SK-N-SH (cell line): ENCODE data around the gene PLXNB3. TPM values are rescaled to one million over a fixed set of nuclear protein-coding genes. Genes with fewer than 3 reads are reported as not detected.

Source experiments
- CTCF ChIA-PET: fragments of 300-600, 350-600 bp; formaldehyde crosslinking; extraction: SDS; loops from one replicate; lab custom pipeline; 2021; lab: Yijun Ruan, JAX
- POLR2A ChIA-PET: fragments of 350-600 bp; sonication (Branson Sonifier 250); formaldehyde crosslinking; extraction: SDS; loops from one replicate; lab custom pipeline; 2020; ENCODE audit warnings: antibody characterized with exemption, inconsistent platforms; lab: Yijun Ruan, JAX
- DNase-seq: peaks from one replicate; pipeline ENCODE4 v3.0.0; 2012
- H2AFZ ChIP-seq: fragments of 200-600 bp; sonication (generic); 2 replicates; pipeline ENCODE4 v1.8.1; 2016; ENCODE audit warnings: antibody characterized with exemption, mild to moderate bottlenecking, low read depth
- H3F3A ChIP-seq: fragments of 200-600 bp; sonication (generic); replicated peaks from 2 replicates; pipeline ENCODE3; 2016; ENCODE audit warnings: antibody characterized with exemption, mild to moderate bottlenecking; ENCODE audit not compliant: insufficient read depth
- H3K27ac ChIP-seq, 2 experiments: fragments of 200-500 bp in 1 of 2; fragments of 200-600 bp in 1 of 2; sonication (Bioruptor generic) in 1 of 2; sonication (generic), shearing (Covaris generic) in 1 of 2; 2 replicates each; pipeline versions ENCODE4 v1.5.1 to v1.6.1; 2014 to 2016; ENCODE audit warnings: low read depth in 2 of 2, inconsistent platforms in 1 of 2, low read length in 1 of 2, mild to moderate bottlenecking in 1 of 2, mixed read lengths in 1 of 2
- H3K27me3 ChIP-seq: fragments of 200-600 bp; sonication (generic), shearing (Covaris generic); 2 replicates; pipeline ENCODE4 v1.6.1; 2016; ENCODE audit warnings: mixed run types; ENCODE audit not compliant: insufficient read depth
- H3K36me3 ChIP-seq, 2 experiments: fragments of 200-500 bp in 1 of 2; fragments of 200-600 bp in 1 of 2; sonication (Bioruptor generic) in 1 of 2; sonication (generic) in 1 of 2; replicated peaks in 1 of 2; 2 replicates each; pipeline versions ENCODE3 to v1.5.1; 2014 to 2016; ENCODE audit warnings: low read length in 1 of 2, mild to moderate bottlenecking in 1 of 2; ENCODE audit not compliant: insufficient read depth in 2 of 2, control insufficient read depth in 1 of 2
- H3K4me1 ChIP-seq, 2 experiments: fragments of 200-500 bp in 1 of 2; fragments of 200-600 bp in 1 of 2; sonication (Bioruptor generic) in 1 of 2; sonication (generic), shearing (Covaris generic) in 1 of 2; 2 replicates each; pipeline versions ENCODE4 v1.5.1 to v1.6.1; 2014 to 2016; ENCODE audit warnings: low read depth in 1 of 2, low read length in 1 of 2, mixed run types in 1 of 2; ENCODE audit not compliant: insufficient read depth in 2 of 2, control insufficient read depth in 1 of 2
- H3K4me2 ChIP-seq: fragments of 200-600 bp; sonication (generic), shearing (Covaris generic); 2 replicates; pipeline ENCODE4 v1.6.1; 2017; ENCODE audit warnings: mixed run types
- H3K4me3 ChIP-seq, 2 experiments: fragments of 200-500 bp in 1 of 2; fragments of 200-600 bp in 1 of 2; sonication (Bioruptor generic) in 1 of 2; sonication (generic), shearing (Covaris generic) in 1 of 2; 2 replicates each; pipeline versions ENCODE4 v1.5.1 to v1.8.1; 2014 to 2016; ENCODE audit warnings: low read depth in 2 of 2, inconsistent platforms in 1 of 2, low read length in 1 of 2, mild to moderate bottlenecking in 1 of 2, mixed read lengths in 1 of 2, moderate library complexity in 1 of 2
- H3K79me2 ChIP-seq: fragments of 200-600 bp; sonication (generic); 2 replicates; pipeline ENCODE4 v1.8.1; 2017; ENCODE audit warnings: mild to moderate bottlenecking; ENCODE audit not compliant: insufficient read depth
- H3K9ac ChIP-seq: fragments of 200-600 bp; sonication (generic); 2 replicates; pipeline ENCODE4 v1.6.1; 2017; ENCODE audit warnings: mixed run types
- H3K9me2 ChIP-seq: fragments of 200-600 bp; sonication (generic); 2 replicates; pipeline ENCODE4 v1.6.1; 2017; ENCODE audit warnings: mixed run types
- H3K9me3 ChIP-seq: fragments of 200-600 bp; sonication (generic); 2 replicates; pipeline ENCODE4 v1.6.1; 2017; ENCODE audit warnings: mixed run types, mild to moderate bottlenecking, moderate library complexity
- H4K20me1 ChIP-seq: fragments of 200-600 bp; sonication (generic); 2 replicates; pipeline ENCODE4 v1.6.1; 2017; ENCODE audit warnings: mild to moderate bottlenecking, mixed run types; ENCODE audit not compliant: insufficient read depth
- FOXM1 ChIP-seq: IDR thresholded peaks from 2 replicates; pipeline ENCODE4 v1.4.0; 2012; ENCODE audit warnings: low read depth, mild to moderate bottlenecking
- NRF1 ChIP-seq: IDR thresholded peaks from 2 replicates; pipeline ENCODE4 v1.6.1; 2012; ENCODE audit warnings: low read depth, mild to moderate bottlenecking, low read length
- RAD21 ChIP-seq: IDR thresholded peaks from 2 replicates; pipeline ENCODE4 v1.6.1; 2012; ENCODE audit warnings: mild to moderate bottlenecking, low read length
- RCOR1 ChIP-seq: fragments of 150-350 bp; IDR thresholded peaks from 2 replicates; pipeline ENCODE4 v1.6.1; 2017; ENCODE audit warnings: antibody characterized with exemption, low read length
- REST ChIP-seq: IDR thresholded peaks from 2 replicates; pipeline ENCODE4 v1.6.1; 2012; ENCODE audit warnings: mild to moderate bottlenecking, low read depth, low read length, moderate library complexity
- RFX5 ChIP-seq: IDR thresholded peaks from 2 replicates; pipeline ENCODE4 v1.6.1; 2012; ENCODE audit warnings: mild to moderate bottlenecking, improper control_type of control experiment, low read length
- WGBS: methylation state at CpG from one replicate; pipeline ENCODE4 v1.1.6; 2017; ENCODE audit warnings: low lambda C conversion rate; 5-methylcytosine and 5-hydroxymethylcytosine counted together
- polyA plus RNA-seq, 3 experiments: library from polyadenylated mRNA; depleted of rRNA; stranded (reverse); fragments of >200 nt; gene quantifications; 2 replicates each; pipeline ENCODE4 v1.2.3, GENCODE V29; 2012
- TF ChIP-seq, protein P1 (sequence below): fragments of 200-600 bp; sonication (generic); IDR thresholded peaks from 2 replicates; pipeline ENCODE4 v1.6.1; 2017; ENCODE audit warnings: antibody characterized with exemption, mild to moderate bottlenecking, moderate library complexity

The PLXNB3 gene
- polyA plus RNA-seq, 1 of the 3 experiments (the other 2 are of a cell fraction): 15.5 TPM

DNA sequence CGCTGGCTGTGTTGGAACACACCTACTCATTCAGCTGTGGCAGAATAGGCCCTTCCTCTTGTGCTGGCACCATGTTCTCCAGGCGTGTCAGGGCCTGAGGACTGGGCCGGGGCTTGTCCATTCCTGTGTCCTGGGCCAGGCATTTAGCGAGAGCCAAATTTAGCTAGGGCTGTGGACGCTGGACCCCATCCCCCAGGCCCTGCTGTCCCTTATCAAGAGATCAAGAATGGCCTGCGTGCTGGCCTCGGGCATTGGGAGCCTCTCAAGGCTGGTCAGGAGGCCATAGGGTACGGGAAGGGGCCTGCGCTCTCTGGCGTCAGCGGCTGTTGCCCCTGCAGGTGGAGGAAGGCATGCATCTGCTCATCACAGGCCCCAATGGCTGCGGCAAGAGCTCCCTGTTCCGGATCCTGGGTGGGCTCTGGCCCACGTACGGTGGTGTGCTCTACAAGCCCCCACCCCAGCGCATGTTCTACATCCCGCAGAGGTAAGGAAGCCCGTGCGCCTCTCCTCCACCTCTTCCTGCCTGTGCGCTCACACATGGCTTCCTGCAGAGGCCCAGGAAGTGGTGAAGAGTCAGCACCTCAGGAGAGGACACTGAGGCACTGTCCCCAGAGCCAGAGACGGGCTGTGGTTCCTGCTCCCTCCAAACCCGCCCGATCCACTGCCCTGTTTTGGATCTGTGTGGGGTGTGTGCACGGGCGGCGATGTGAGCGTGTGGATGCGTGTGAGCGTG is 24.1 kb upstream of the PLXNB3 start:
- Histone ChIP-seq H4K20me1 (no peaks in the 10 kb centered on the region), H3K4me1 (peaks cover 0 to 7% of the 10 kb centered on the region in 2 experiments; a peak in 1 of 4 replicates), H3K4me3 (no peak overlapping the region), H3K4me2 (no peak overlapping the region), H3K36me3 (peaks cover 0 to 4% of the 10 kb centered on the region in 2 experiments), H3K27ac (no peak overlapping the region), H3K9me3 (no peaks in the 10 kb centered on the region), H3F3A (no peaks in the 10 kb centered on the region), H3K27me3 (no peaks in the 10 kb centered on the region; the same call in none of the 2 replicates), H3K79me2 (no peaks in the 10 kb centered on the region), H3K9ac (no peak overlapping the region), H3K9me2 (no peaks in the 10 kb centered on the region), H2AFZ (no peak overlapping the region)
- ChIA-PET POLR2A (no interaction called here), CTCF (no interaction called here)
- WGBS: 33% methylated on average over 3 of the region's 29 CpGs
- TF ChIP-seq FOXM1 (no peak), NRF1 (no peak), RAD21 (no peak), RFX5 (no peak)
- DNase-seq: no peak

GRCh38 chrX:153740631-153741222 is 23.3 kb upstream of the PLXNB3 start:
- no peak for DNase-seq
- Histone ChIP-seq H2AFZ (no peak overlapping the region), H4K20me1 (no peaks in the 10 kb centered on the region), H3K4me2 (no peak overlapping the region), H3K36me3 (peaks cover 0 to 4% of the 10 kb centered on the region in 2 experiments), H3K27ac (no peak overlapping the region), H3K4me3 (no peak overlapping the region), H3F3A (no peaks in the 10 kb centered on the region), H3K9me2 (no peaks in the 10 kb centered on the region), H3K27me3 (no peaks in the 10 kb centered on the region; the same call in none of the 2 replicates), H3K9ac (no peak overlapping the region), H3K79me2 (no peaks in the 10 kb centered on the region), H3K9me3 (no peaks in the 10 kb centered on the region), H3K4me1 (peaks cover 0 to 7% of the 10 kb centered on the region in 2 experiments; a peak in 1 of 4 replicates)
- TF ChIP-seq REST: no peak
- no peak for TF ChIP-seq NRF1
- no peak for TF ChIP-seq RCOR1
- TF ChIP-seq, protein P1, sequence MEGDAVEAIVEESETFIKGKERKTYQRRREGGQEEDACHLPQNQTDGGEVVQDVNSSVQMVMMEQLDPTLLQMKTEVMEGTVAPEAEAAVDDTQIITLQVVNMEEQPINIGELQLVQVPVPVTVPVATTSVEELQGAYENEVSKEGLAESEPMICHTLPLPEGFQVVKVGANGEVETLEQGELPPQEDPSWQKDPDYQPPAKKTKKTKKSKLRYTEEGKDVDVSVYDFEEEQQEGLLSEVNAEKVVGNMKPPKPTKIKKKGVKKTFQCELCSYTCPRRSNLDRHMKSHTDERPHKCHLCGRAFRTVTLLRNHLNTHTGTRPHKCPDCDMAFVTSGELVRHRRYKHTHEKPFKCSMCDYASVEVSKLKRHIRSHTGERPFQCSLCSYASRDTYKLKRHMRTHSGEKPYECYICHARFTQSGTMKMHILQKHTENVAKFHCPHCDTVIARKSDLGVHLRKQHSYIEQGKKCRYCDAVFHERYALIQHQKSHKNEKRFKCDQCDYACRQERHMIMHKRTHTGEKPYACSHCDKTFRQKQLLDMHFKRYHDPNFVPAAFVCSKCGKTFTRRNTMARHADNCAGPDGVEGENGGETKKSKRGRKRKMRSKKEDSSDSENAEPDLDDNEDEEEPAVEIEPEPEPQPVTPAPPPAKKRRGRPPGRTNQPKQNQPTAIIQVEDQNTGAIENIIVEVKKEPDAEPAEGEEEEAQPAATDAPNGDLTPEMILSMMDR: no peak
- 49% methylated on average over 5 of the region's 16 CpGs for WGBS
- POLR2A ChIA-PET: no interaction called here
- CTCF ChIA-PET: no interaction called here
